Measurements from ENCODE around the gene SLC19A1. TPM values are rescaled to one million over a fixed set of nuclear protein-coding genes. Genes with fewer than 3 reads are reported as not detected.
A peak's percentile ranks its signal among the peaks of the same experiment; 100 is the strongest.

SLC19A1 gene
- total RNA-seq, 1 donor from 2014 or later = 21.7 TPM

- Histone ChIP-seq H3K27me3 (ENCODE audit: control insufficient read depth, insufficient read depth, low read length) (peaks cover 21% of the 10 kb centered on the region), H3K4me3 (ENCODE audit: low read depth, low read length) (peak overlapping the region; percentile 41), H3K36me3 (ENCODE audit: control insufficient read depth, insufficient read depth, low read length) (no peaks in the 10 kb centered on the region)
- DNase-seq (ENCODE audit: low read depth) = no peak
- TF ChIP-seq, protein P1, sequence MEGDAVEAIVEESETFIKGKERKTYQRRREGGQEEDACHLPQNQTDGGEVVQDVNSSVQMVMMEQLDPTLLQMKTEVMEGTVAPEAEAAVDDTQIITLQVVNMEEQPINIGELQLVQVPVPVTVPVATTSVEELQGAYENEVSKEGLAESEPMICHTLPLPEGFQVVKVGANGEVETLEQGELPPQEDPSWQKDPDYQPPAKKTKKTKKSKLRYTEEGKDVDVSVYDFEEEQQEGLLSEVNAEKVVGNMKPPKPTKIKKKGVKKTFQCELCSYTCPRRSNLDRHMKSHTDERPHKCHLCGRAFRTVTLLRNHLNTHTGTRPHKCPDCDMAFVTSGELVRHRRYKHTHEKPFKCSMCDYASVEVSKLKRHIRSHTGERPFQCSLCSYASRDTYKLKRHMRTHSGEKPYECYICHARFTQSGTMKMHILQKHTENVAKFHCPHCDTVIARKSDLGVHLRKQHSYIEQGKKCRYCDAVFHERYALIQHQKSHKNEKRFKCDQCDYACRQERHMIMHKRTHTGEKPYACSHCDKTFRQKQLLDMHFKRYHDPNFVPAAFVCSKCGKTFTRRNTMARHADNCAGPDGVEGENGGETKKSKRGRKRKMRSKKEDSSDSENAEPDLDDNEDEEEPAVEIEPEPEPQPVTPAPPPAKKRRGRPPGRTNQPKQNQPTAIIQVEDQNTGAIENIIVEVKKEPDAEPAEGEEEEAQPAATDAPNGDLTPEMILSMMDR (IDR thresholded peaks at IDR 0.05; ENCODE audit: insufficient read depth, low read length, poor library complexity, severe bottlenecking) = peak; percentile 62
Observed at GRCh38 chr21:45554477-45555175, 12.4 kb upstream of the SLC19A1 start.

GRCh38 chr21:45552696-45553391 lies 10.6 kb upstream of the SLC19A1 start:
- no peak for DNase-seq (ENCODE audit: low read depth)
- Histone ChIP-seq H3K36me3 (ENCODE audit: control insufficient read depth, insufficient read depth, low read length) (no peaks in the 10 kb centered on the region), H3K27me3 (ENCODE audit: control insufficient read depth, insufficient read depth, low read length) (peaks cover 14% of the 10 kb centered on the region), H3K4me3 (ENCODE audit: low read depth, low read length) (no peak overlapping the region)
- TF ChIP-seq, protein P1 (IDR thresholded peaks at IDR 0.05; ENCODE audit: insufficient read depth, low read length, poor library complexity, severe bottlenecking) = no peak

- peaks cover 10% of the 10 kb centered on the region for H3K27me3 ChIP-seq (ENCODE audit: control insufficient read depth, insufficient read depth, low read length)
- DNase-seq (ENCODE audit: low read depth) = no peak
- no peaks in the 10 kb centered on the region for H3K36me3 ChIP-seq (ENCODE audit: control insufficient read depth, insufficient read depth, low read length)
- no peak overlapping the region for H3K4me3 ChIP-seq (ENCODE audit: low read depth, low read length)
- TF ChIP-seq, protein P1 (IDR thresholded peaks at IDR 0.05; ENCODE audit: insufficient read depth, low read length, poor library complexity, severe bottlenecking) = no peak
Observed at GRCh38 chr21:45551783-45552695, 9.8 kb upstream of the SLC19A1 start.

DNA sequence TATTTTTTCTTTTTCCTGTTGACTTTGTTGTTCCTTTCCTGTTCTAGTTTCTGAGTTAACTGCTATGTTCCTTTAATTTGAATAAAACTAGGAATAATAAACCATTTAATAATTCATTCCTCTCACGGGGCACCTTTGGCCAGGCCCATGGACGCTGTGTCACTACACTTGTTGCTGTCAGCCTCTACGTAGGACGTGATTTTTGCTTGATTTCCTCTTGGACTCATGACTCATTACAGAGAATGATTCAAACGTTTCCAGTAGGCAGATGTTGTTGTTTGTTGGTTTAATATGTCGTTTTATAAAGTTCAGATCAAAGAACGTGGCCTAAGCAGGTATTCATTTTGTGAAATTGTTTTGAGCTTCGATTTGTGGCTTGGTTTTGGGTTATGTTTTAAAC lies 9.1 kb upstream of the SLC19A1 start:
- Histone ChIP-seq H3K27me3 (ENCODE audit: control insufficient read depth, insufficient read depth, low read length) (peaks cover 7% of the 10 kb centered on the region), H3K36me3 (ENCODE audit: control insufficient read depth, insufficient read depth, low read length) (no peaks in the 10 kb centered on the region), H3K4me3 (ENCODE audit: low read depth, low read length) (no peak overlapping the region)
- peak; percentile 52 for DNase-seq (ENCODE audit: low read depth)
- TF ChIP-seq, protein P1 (IDR thresholded peaks at IDR 0.05; ENCODE audit: insufficient read depth, low read length, poor library complexity, severe bottlenecking) = no peak

DNA sequence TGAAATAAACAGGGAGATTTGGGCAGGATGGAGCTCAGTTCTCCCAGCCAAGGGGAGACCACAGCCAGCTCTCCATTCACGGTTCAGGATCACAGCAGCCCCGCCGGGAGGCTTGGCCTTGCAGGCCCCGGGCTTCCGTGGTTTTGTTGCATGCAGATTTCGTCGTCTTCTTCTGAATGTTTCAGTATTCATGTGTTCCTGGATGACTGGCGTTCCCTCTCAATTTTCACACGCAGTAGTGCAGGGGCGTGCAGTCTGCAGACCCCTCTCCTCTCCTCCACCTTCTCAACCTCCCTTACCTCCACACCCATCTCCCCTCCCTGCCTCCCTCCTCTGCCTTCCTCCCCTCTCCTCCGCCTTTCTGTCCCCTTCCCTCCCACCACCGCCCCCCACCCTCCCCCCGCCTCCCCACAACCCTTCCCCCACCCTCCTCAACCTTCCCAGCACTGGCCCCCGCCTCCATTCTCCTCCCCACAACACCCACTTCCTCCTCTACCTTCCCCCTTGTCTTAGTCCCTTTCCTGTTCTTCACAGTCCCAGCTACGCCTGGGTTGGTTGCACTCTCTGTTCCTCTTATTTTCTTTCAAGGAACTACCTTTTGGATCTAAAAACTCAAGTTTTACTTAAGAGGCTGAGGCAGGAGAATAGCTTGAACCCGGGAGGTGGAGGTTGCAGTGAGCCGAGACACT lies 8.4 kb upstream of the SLC19A1 start:
- Histone ChIP-seq H3K4me3 (ENCODE audit: low read depth, low read length) (no peak overlapping the region), H3K27me3 (ENCODE audit: control insufficient read depth, insufficient read depth, low read length) (peaks cover 2% of the 10 kb centered on the region), H3K36me3 (ENCODE audit: control insufficient read depth, insufficient read depth, low read length) (no peaks in the 10 kb centered on the region)
- DNase-seq (ENCODE audit: low read depth) = no peak
- TF ChIP-seq, protein P1 (IDR thresholded peaks at IDR 0.05; ENCODE audit: insufficient read depth, low read length, poor library complexity, severe bottlenecking) = no peak

Data from kidney epithelial cell (primary cell).